Subcutaneous abdominal adipose tissue (tissue), 5 donors: ENCODE results near the gene RIC3.

Experiments
- H3K27ac ChIP-seq: one replicate; pipeline ENCODE4 v1.7.0; 2013; ENCODE audit warnings: low read depth, mild to moderate bottlenecking, inconsistent platforms, low read length, moderate library complexity
- H3K27me3 ChIP-seq, 5 donors: one replicate each; pipeline ENCODE4 v1.7.0; 2013; ENCODE audit warnings: low read length in 5 of 5, inconsistent platforms in 1 of 5; ENCODE audit not compliant: control insufficient read depth in 5 of 5, insufficient read depth in 4 of 5
- H3K36me3 ChIP-seq, 5 donors: one replicate each; pipeline ENCODE4 v1.7.0; 2013; ENCODE audit warnings: low read length in 5 of 5; ENCODE audit not compliant: control insufficient read depth in 5 of 5, insufficient read depth in 5 of 5
- H3K4me1 ChIP-seq, 5 donors: one replicate each; pipeline ENCODE4 v1.7.0; 2013; ENCODE audit warnings: low read length in 5 of 5, mild to moderate bottlenecking in 3 of 5, moderate library complexity in 1 of 5; ENCODE audit not compliant: control insufficient read depth in 5 of 5, insufficient read depth in 5 of 5
- H3K4me3 ChIP-seq, 5 donors: one replicate each; pipeline ENCODE4 v1.7.0; 2013; ENCODE audit warnings: low read length in 5 of 5, low read depth in 1 of 5
- H3K9ac ChIP-seq, 5 donors: one replicate each; pipeline ENCODE4 v1.7.0; 2013; ENCODE audit warnings: low read length in 5 of 5, mild to moderate bottlenecking in 4 of 5, moderate library complexity in 3 of 5
- H3K9me3 ChIP-seq, 5 donors: one replicate each; pipeline ENCODE4 v1.7.0; 2013; ENCODE audit warnings: low read length in 5 of 5; ENCODE audit not compliant: control insufficient read depth in 5 of 5
- donor health status: healthy.
- donor health status: healthy.
- donor health status: healthy.
- donor health status: healthy.
- donor health status: healthy.

RIC3 gene

DNA sequence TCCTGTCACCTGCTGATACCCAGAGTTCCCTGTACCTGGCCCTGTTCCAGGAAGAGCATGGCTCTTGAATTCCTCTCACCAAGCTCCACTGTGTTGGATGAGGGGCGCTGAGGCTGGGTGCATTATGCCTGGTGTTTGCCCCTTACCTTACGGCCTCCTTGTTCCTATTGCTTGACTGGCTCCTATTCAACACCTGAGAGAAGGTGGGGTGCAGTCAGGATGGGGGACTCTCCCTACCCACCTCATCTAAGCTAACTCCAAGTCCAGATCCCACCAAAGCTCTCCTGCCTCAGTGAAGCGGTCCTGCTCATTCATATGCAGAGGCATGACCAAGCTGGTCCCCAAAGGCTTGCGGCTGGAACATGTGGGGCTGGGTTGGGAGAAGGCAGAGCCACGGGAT, 35.8 kb upstream of the RIC3 start:
- H3K27me3 ChIP-seq: peaks cover 4 to 16% (median 6%) of the 10 kb centered on the region in 5 donors
- no peaks in the 10 kb centered on the region for H3K9me3 ChIP-seq
- H3K4me1 ChIP-seq: peaks cover 0 to 62% (median 18%) of the 10 kb centered on the region in 5 donors
- no peaks in the 10 kb centered on the region for H3K36me3 ChIP-seq
- H3K4me3 ChIP-seq: no peak overlapping the region
- H3K27ac ChIP-seq: no peak overlapping the region
- no peak overlapping the region for H3K9ac ChIP-seq

GRCh38 chr11:8204025-8204424, 35.2 kb upstream of the RIC3 start:
- Histone ChIP-seq H3K4me1 (peaks cover 0 to 62% (median 18%) of the 10 kb centered on the region in 5 donors), H3K36me3 (no peaks in the 10 kb centered on the region), H3K27ac (no peak overlapping the region), H3K4me3 (no peak overlapping the region), H3K9me3 (no peaks in the 10 kb centered on the region), H3K9ac (no peak overlapping the region), H3K27me3 (peaks cover 4 to 14% (median 6%) of the 10 kb centered on the region in 5 donors)

DNA sequence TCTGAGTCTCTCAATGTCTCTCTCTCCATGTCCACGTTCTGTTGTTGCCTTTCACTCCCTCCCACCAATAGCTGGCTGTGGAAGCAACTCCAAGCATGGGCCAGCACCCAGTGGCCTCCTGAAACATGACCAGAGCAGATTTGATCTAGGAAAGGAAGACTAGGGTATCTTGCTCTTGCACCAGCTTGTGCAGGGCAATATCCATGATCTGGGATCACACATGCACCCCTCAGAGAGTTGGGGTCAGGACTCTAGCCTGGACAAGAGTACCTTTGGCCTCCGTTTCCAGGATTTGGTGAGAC, 34.5 kb upstream of the RIC3 start:
- Histone ChIP-seq H3K9me3 (no peaks in the 10 kb centered on the region), H3K9ac (no peak overlapping the region), H3K4me1 (peaks cover 0 to 59% (median 18%) of the 10 kb centered on the region in 5 donors), H3K27ac (no peak overlapping the region), H3K36me3 (no peaks in the 10 kb centered on the region), H3K27me3 (peaks cover 4 to 12% (median 6%) of the 10 kb centered on the region in 5 donors), H3K4me3 (no peak overlapping the region)

DNA sequence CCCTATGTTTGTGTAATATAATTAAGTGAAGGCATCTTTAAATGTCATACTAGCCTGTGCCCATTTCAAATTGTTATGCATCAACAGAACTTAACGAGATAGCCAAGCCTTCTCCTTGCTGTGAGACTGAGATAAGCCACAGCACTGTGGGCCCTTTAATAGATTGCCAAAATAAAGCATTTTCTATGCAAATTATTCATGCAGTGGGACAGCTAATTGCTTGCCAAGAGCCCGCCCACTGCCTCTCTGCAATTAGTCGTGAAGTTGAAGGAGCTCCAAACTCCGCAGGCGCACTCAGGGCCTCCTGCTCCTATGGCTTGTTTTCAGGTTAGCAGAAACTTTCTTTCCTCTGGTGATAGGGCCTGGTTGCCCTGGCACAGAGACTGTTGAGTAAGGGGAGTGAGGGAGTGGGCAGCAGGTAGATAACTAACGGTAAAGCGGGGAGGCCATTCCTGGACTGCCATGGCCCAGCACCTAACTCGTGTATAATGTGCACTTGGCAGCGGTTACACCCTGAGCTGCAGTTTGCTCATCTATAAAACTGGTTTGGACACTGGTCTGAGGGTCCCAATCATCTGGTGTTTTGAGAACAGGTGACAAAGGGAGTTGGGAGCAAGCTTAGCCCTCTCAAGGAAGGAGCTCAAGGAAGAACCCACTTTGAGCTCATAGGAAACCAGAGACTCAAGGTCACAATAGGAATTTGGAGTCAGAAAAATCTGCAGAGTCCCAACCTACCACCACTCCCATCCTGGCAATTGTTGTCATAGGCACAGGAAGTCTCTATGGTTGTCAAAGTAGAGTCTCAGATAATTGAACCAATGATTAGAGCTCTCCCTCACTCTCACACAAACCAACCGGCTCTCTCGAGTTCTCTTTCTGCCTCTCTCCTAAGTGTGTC, 33.9 kb upstream of the RIC3 start:
- no peaks in the 10 kb centered on the region for H3K9me3 ChIP-seq
- peaks cover 4 to 9% (median 6%) of the 10 kb centered on the region in 5 donors for H3K27me3 ChIP-seq
- H3K4me1 ChIP-seq: peaks cover 0 to 56% (median 18%) of the 10 kb centered on the region in 5 donors
- H3K4me3 ChIP-seq: no peak overlapping the region
- no peaks in the 10 kb centered on the region for H3K36me3 ChIP-seq
- no peak overlapping the region for H3K9ac ChIP-seq
- no peak overlapping the region for H3K27ac ChIP-seq

DNA sequence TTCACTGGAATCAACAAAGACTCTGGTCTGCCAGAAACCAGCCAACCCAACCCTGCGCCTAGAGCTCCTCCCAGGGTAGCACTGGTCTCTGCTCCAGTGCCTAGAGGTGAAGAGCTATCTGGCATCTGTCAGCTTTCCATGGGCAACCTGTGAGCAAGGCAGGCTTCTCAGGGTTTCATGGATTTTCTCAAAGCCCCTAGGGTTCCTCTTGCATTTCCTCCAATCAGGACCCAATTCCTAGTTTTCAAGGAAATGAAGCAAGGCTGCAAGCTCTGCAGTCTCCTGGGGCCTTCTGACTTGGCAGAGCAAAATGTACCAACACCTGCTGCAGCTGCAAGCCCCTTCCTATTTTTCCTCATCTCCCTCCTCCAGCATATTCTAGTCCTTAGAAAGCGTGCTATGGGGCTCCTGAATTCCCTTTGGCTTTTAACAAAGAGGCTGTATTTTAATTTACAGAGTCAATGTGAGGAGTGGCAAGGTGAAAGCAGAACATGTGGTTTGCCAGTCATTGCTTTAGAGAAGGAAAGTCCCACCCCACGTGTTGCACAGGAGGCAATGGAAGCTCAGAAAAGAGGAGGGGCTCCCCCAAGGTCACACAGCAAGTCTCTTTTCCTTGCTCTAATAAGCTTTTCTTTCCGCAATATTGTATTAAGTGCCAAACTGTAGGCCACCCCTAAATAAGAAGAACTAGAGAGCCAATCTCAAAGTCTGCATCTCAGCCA, 33.0 kb upstream of the RIC3 start:
- H3K9me3 ChIP-seq: no peaks in the 10 kb centered on the region
- peaks cover 0 to 2% (median 0%) of the 10 kb centered on the region in 5 donors for H3K27me3 ChIP-seq
- no peak overlapping the region for H3K9ac ChIP-seq
- no peak overlapping the region for H3K4me3 ChIP-seq
- no peaks in the 10 kb centered on the region for H3K36me3 ChIP-seq
- H3K27ac ChIP-seq: no peak overlapping the region
- H3K4me1 ChIP-seq: peaks cover 0 to 51% (median 12%) of the 10 kb centered on the region in 5 donors

GRCh38 chr11:8199676-8200075, 30.9 kb upstream of the RIC3 start:
- no peaks in the 10 kb centered on the region for H3K36me3 ChIP-seq
- H3K27ac ChIP-seq: no peak overlapping the region
- H3K4me1 ChIP-seq: peaks cover 0 to 45% (median 10%) of the 10 kb centered on the region in 5 donors
- H3K9me3 ChIP-seq: no peaks in the 10 kb centered on the region
- H3K9ac ChIP-seq: no peak overlapping the region
- no peak overlapping the region for H3K4me3 ChIP-seq
- peaks cover 0 to 4% (median 2%) of the 10 kb centered on the region in 5 donors for H3K27me3 ChIP-seq

GRCh38 chr11:8196749-8197148, 27.9 kb upstream of the RIC3 start:
- peaks cover 0 to 19% (median 7%) of the 10 kb centered on the region in 5 donors for H3K27me3 ChIP-seq
- H3K9ac ChIP-seq: no peak overlapping the region
- no peak overlapping the region for H3K27ac ChIP-seq
- no peak overlapping the region for H3K4me3 ChIP-seq
- H3K4me1 ChIP-seq: peaks cover 0 to 27% (median 8%) of the 10 kb centered on the region in 5 donors
- H3K36me3 ChIP-seq: no peaks in the 10 kb centered on the region
- no peaks in the 10 kb centered on the region for H3K9me3 ChIP-seq

- no peaks in the 10 kb centered on the region for H3K36me3 ChIP-seq
- H3K27me3 ChIP-seq: peaks cover 0 to 19% (median 7%) of the 10 kb centered on the region in 5 donors
- no peak overlapping the region for H3K4me3 ChIP-seq
- H3K27ac ChIP-seq: no peak overlapping the region
- no peaks in the 10 kb centered on the region for H3K9me3 ChIP-seq
- peaks cover 0 to 23% (median 6%) of the 10 kb centered on the region in 5 donors for H3K4me1 ChIP-seq
- H3K9ac ChIP-seq: no peak overlapping the region
Observed at GRCh38 chr11:8194956-8195355, 26.1 kb upstream of the RIC3 start.

- no peak overlapping the region for H3K9ac ChIP-seq
- H3K4me1 ChIP-seq: peaks cover 0 to 23% (median 6%) of the 10 kb centered on the region in 5 donors
- peaks cover 0 to 3% (median 2%) of the 10 kb centered on the region in 5 donors for H3K9me3 ChIP-seq
- no peaks in the 10 kb centered on the region for H3K36me3 ChIP-seq
- H3K4me3 ChIP-seq: no peak overlapping the region
- peaks cover 0 to 19% (median 5%) of the 10 kb centered on the region in 5 donors for H3K27me3 ChIP-seq
- H3K27ac ChIP-seq: no peak overlapping the region
Observed at GRCh38 chr11:8192896-8193209, 24.0 kb upstream of the RIC3 start.
